Measurements from ENCODE around the gene CARD6. TPM values are rescaled to one million over a fixed set of nuclear protein-coding genes. Genes with fewer than 3 reads are reported as not detected.

Gene CARD6
- total and polyA plus RNA-seq, 2 of the 8 experiments (the other 6 are each of a cell fraction or from before 2014, with no cell fraction given) = 0.41 to 0.50 TPM

- TF ChIP-seq EZH2 (IDR thresholded peaks at IDR 0.05; ENCODE audit: low read depth, low read length, severe bottlenecking) = no peak
- TF ChIP-seq KDM5A (IDR thresholded peaks at IDR 0.05; ENCODE audit: low read length) = no peak
- TF ChIP-seq POLR2AphosphoS5 (IDR thresholded peaks at IDR 0.05; ENCODE audit: low read depth, low read length) = no peak
- TF ChIP-seq NANOG (IDR thresholded peaks at IDR 0.05; ENCODE audit: insufficient read depth, low read depth, low read length, poor library complexity, severe bottlenecking) = no peak
These were observed 36.3 kb downstream of the CARD6 start (continued) for GRCh38 chr5:40877371-40877988.

Measured in H1 (cell line).